Body of pancreas (tissue), 4 donors: ENCODE data around the gene COL24A1.

Experiments
- POLR2A ChIP-seq, 3 donors: fragments of 450-650 bp; IDR thresholded peaks; one replicate each; pipeline ENCODE4 v1.6.1; 2016; ENCODE audit warnings: antibody characterized with exemption in 3 of 3, mild to moderate bottlenecking in 2 of 3
- TF ChIP-seq, protein P1 (sequence below), 7 experiments: fragments of 450-650 bp in 4 of 7; fragments of 200-600 bp in 3 of 7; sonication (generic) in 3 of 7; IDR thresholded peaks; one replicate each; pipeline ENCODE4 v1.5.1; 2016 to 2019; ENCODE audit warnings: antibody characterized with exemption in 7 of 7

DNA sequence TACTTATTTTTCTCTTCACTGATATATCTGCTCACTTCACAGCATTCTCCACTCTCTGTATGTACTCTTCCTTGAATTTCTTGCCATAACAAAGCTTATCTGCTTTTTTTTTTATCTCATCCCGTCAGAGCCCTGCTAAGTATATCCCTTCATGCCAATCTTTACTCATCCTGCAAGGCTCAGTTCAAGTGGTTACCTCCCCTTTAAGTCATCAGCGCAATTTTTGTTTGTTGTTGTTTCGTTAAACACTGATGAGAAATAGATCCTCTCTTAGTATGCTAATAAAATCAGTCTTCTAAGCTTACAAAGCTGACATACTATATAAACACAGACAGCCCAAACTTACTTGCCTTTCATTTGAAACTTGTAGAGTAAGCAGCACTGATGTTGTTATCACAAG is 17.8 kb downstream of the COL24A1 start:
- TF ChIP-seq POLR2A (IDR thresholded peaks at IDR 0.05), result no peak
- TF ChIP-seq, protein P1, sequence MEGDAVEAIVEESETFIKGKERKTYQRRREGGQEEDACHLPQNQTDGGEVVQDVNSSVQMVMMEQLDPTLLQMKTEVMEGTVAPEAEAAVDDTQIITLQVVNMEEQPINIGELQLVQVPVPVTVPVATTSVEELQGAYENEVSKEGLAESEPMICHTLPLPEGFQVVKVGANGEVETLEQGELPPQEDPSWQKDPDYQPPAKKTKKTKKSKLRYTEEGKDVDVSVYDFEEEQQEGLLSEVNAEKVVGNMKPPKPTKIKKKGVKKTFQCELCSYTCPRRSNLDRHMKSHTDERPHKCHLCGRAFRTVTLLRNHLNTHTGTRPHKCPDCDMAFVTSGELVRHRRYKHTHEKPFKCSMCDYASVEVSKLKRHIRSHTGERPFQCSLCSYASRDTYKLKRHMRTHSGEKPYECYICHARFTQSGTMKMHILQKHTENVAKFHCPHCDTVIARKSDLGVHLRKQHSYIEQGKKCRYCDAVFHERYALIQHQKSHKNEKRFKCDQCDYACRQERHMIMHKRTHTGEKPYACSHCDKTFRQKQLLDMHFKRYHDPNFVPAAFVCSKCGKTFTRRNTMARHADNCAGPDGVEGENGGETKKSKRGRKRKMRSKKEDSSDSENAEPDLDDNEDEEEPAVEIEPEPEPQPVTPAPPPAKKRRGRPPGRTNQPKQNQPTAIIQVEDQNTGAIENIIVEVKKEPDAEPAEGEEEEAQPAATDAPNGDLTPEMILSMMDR (IDR thresholded peaks at IDR 0.05), result no peak
